ENCODE measurements around the gene EDRF1. TPM values are rescaled to one million over a fixed set of nuclear protein-coding genes. Genes with fewer than 3 reads are reported as not detected.
A peak's percentile ranks its signal among the peaks of the same experiment; 100 is the strongest.

EDRF1 gene
- total and polyA plus RNA-seq, 2 of the 13 experiments (the other 11 are each of a cell fraction or from before 2014, with no cell fraction given): 16.9 to 26.7 TPM

DNA sequence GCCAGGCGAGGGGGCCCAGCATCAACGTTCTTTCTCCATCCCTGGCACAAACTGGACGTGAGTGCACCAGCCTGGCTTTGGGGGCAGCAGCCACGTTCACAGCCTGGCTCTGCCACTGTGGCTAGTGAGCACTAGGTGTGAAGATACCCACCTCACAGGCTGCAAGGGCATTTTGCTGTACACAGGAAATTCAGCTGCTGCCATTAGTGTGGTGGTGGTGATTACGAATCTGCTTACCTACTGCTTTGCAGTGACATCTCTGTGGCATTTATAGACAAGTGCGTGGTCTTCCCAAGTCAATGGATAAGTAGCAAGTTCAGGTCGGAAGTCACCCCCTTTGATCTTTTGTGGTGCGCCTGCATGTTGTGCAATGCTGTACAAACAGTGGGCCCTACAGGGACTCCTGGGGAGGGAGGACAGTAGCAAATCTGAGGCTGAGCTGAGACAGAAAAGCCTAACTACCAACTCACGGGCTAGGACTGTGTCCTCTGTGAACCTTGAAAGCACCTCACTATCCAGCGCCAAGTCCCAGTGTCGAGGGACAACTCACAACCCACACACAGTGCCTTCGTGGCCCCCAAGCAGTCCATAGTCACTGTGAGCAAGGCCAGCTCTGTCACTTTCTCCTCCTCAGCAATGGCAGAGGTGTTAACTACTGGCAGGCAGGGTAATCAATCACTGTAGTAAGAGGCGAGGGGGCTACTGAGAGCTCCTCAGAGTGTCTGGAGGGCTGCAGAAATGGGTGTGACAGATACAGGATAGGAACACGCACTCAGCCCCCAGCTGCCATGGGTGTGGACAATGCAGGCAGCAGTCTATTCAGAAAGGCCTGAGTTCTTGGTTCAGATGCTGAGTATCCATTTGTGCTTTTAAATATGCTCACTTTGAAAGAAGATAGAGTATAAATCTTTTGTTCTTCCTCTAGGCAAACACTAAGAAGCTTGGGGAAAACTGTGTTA, 73.1 kb downstream of the EDRF1 start (continued):
- TF ChIP-seq, protein P1, sequence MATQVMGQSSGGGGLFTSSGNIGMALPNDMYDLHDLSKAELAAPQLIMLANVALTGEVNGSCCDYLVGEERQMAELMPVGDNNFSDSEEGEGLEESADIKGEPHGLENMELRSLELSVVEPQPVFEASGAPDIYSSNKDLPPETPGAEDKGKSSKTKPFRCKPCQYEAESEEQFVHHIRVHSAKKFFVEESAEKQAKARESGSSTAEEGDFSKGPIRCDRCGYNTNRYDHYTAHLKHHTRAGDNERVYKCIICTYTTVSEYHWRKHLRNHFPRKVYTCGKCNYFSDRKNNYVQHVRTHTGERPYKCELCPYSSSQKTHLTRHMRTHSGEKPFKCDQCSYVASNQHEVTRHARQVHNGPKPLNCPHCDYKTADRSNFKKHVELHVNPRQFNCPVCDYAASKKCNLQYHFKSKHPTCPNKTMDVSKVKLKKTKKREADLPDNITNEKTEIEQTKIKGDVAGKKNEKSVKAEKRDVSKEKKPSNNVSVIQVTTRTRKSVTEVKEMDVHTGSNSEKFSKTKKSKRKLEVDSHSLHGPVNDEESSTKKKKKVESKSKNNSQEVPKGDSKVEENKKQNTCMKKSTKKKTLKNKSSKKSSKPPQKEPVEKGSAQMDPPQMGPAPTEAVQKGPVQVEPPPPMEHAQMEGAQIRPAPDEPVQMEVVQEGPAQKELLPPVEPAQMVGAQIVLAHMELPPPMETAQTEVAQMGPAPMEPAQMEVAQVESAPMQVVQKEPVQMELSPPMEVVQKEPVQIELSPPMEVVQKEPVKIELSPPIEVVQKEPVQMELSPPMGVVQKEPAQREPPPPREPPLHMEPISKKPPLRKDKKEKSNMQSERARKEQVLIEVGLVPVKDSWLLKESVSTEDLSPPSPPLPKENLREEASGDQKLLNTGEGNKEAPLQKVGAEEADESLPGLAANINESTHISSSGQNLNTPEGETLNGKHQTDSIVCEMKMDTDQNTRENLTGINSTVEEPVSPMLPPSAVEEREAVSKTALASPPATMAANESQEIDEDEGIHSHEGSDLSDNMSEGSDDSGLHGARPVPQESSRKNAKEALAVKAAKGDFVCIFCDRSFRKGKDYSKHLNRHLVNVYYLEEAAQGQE (IDR thresholded peaks at IDR 0.05; ENCODE audit: borderline replicate concordance in 1 of 2, low read depth in 1 of 2, low read length in 2 of 2): peak in 1 of 2 experiments; percentile 77; a peak in 2 of 4 replicates
- TF ChIP-seq, protein P2, sequence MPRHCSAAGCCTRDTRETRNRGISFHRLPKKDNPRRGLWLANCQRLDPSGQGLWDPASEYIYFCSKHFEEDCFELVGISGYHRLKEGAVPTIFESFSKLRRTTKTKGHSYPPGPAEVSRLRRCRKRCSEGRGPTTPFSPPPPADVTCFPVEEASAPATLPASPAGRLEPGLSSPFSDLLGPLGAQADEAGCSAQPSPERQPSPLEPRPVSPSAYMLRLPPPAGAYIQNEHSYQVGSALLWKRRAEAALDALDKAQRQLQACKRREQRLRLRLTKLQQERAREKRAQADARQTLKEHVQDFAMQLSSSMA (CRISPR knock-in tag; IDR thresholded peaks at IDR 0.05): peak; percentile 88; the same call in 1 of the 2 replicates
- peak; percentile 86 for TF ChIP-seq CCAR2 (optimal IDR thresholded peaks at IDR 0.05; ENCODE audit: low read depth, low read length)
- TF ChIP-seq, protein P3, sequence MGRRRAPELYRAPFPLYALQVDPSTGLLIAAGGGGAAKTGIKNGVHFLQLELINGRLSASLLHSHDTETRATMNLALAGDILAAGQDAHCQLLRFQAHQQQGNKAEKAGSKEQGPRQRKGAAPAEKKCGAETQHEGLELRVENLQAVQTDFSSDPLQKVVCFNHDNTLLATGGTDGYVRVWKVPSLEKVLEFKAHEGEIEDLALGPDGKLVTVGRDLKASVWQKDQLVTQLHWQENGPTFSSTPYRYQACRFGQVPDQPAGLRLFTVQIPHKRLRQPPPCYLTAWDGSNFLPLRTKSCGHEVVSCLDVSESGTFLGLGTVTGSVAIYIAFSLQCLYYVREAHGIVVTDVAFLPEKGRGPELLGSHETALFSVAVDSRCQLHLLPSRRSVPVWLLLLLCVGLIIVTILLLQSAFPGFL (CRISPR knock-in tag; IDR thresholded peaks at IDR 0.05): no peak
- TF ChIP-seq ZSCAN21 (CRISPR knock-in tag; IDR thresholded peaks at IDR 0.05; ENCODE audit: borderline replicate concordance): peak; percentile 86; the same call in 1 of the 2 replicates
- no peak for TF ChIP-seq RNF2 (conservative IDR thresholded peaks at IDR 0.05; ENCODE audit: low read depth)
- TF ChIP-seq SP2 (CRISPR knock-in tag; IDR thresholded peaks at IDR 0.05): no peak
- 0 out of 2 replicates have a peak, but pooled peaks have one; percentile 43 for TF ChIP-seq ZSCAN31 (CRISPR knock-in tag; IDR thresholded peaks at IDR 0.05; ENCODE audit: low read depth)
- TF ChIP-seq, protein P4, sequence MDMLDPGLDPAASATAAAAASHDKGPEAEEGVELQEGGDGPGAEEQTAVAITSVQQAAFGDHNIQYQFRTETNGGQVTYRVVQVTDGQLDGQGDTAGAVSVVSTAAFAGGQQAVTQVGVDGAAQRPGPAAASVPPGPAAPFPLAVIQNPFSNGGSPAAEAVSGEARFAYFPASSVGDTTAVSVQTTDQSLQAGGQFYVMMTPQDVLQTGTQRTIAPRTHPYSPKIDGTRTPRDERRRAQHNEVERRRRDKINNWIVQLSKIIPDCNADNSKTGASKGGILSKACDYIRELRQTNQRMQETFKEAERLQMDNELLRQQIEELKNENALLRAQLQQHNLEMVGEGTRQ (IDR thresholded peaks at IDR 0.05; ENCODE audit: low read depth, low read length): no peak
- TF ChIP-seq, protein P4 (CRISPR knock-in tag; IDR thresholded peaks at IDR 0.05; ENCODE audit: borderline replicate concordance): no peak
- peak; percentile 30; the same call in 1 of the 2 replicates for TF ChIP-seq ZNF460 (CRISPR knock-in tag; IDR thresholded peaks at IDR 0.05; ENCODE audit: borderline replicate concordance)
- no peak for TF ChIP-seq ZNF180 (CRISPR knock-in tag; IDR thresholded peaks at IDR 0.05; ENCODE audit: borderline replicate concordance, low read depth)
- TF ChIP-seq, protein P5, sequence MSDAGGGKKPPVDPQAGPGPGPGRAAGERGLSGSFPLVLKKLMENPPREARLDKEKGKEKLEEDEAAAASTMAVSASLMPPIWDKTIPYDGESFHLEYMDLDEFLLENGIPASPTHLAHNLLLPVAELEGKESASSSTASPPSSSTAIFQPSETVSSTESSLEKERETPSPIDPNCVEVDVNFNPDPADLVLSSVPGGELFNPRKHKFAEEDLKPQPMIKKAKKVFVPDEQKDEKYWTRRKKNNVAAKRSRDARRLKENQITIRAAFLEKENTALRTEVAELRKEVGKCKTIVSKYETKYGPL (CRISPR knock-in tag; IDR thresholded peaks at IDR 0.05): no peak

Data from HepG2 (cell line).